DOHH2 (cell line): ENCODE data around the gene SH3PXD2A.

Experiments
- CTCF ChIP-seq: fragments of 200-600 bp; sonication (generic); IDR thresholded peaks from one replicate; pipeline ENCODE4 v1.5.1; 2014; ENCODE audit warnings: antibody characterized with exemption, mild to moderate bottlenecking, low read depth, low read length; ENCODE audit not compliant: poor library complexity, severe bottlenecking
- EZH2phosphoT487 ChIP-seq: fragments of 200-600 bp; sonication (generic); IDR thresholded peaks from 2 replicates; pipeline ENCODE4 v1.6.1; 2017; ENCODE audit warnings: borderline replicate concordance, mild to moderate bottlenecking, antibody characterized with exemption, low read length, moderate library complexity, mixed read lengths

GRCh38 chr10:103663802-103664201, 191.6 kb downstream of the SH3PXD2A start:
- TF ChIP-seq CTCF (no peak), EZH2phosphoT487 (no peak)
